WTC11 (cell line): ENCODE data around the gene GNG13. TPM values are rescaled to one million over a fixed set of nuclear protein-coding genes. Genes with fewer than 3 reads are reported as not detected.

ENCODE experiments used
- ATAC-seq: fragments of 200-7000 bp; cut with Tn5 transposase; 2 replicates; pipeline ENCODE4 v1.10.0; 2021; ENCODE audit warnings: mild to moderate bottlenecking, moderate library complexity
- CTCF ChIA-PET: fragments of 300-600 bp; sonication (Branson Sonifier 250); formaldehyde crosslinking; loops from one replicate; lab custom pipeline; 2021; ENCODE audit warnings: antibody characterized with exemption; lab: Charles Lee
- POLR2A ChIA-PET: fragments of 350-600 bp; sonication (Branson Sonifier 250); formaldehyde crosslinking; loops from one replicate; lab custom pipeline; 2021; ENCODE audit warnings: antibody characterized with exemption; lab: Charles Lee
- DNase-seq: peaks from one replicate; pipeline ENCODE4 v3.0.0; 2021; ENCODE audit warnings: low spot score
- H3K27ac Mint-ChIP-seq: 2 replicates; pipeline ENCODE4 v1.8.0; 2021; ENCODE audit warnings: mixed read lengths
- H3K27me3 Mint-ChIP-seq: 2 replicates; pipeline ENCODE4 v1.8.0; 2021; ENCODE audit warnings: low read depth, mild to moderate bottlenecking, moderate library complexity, mixed read lengths
- H3K36me3 Mint-ChIP-seq: 2 replicates; pipeline ENCODE4 v1.8.0; 2021; ENCODE audit warnings: mixed read lengths
- H3K4me1 Mint-ChIP-seq: 2 replicates; pipeline ENCODE4 v1.8.0; 2022; ENCODE audit warnings: mixed read lengths
- H3K4me3 Mint-ChIP-seq: 2 replicates; pipeline ENCODE4 v1.8.0; 2021; ENCODE audit warnings: mild to moderate bottlenecking, moderate library complexity, mixed read lengths
- H3K9me3 Mint-ChIP-seq: 2 replicates; pipeline ENCODE4 v1.8.0; 2021; ENCODE audit warnings: mixed read lengths
- CREM ChIP-seq: sonication (generic); formaldehyde crosslinking; IDR thresholded peaks from 2 replicates; pipeline ENCODE4 v1.8.1; 2022; ENCODE audit warnings: mild to moderate bottlenecking, missing genetic modification reagents, moderate library complexity
- CTCF ChIP-seq: fragments of 200-600 bp; IDR thresholded peaks from 2 replicates; pipeline ENCODE4 v1.8.0; 2022; ENCODE audit warnings: antibody characterized with exemption
- MAX ChIP-seq: sonication (generic); formaldehyde crosslinking; IDR thresholded peaks from 2 replicates; pipeline ENCODE4 v1.8.0; 2022; ENCODE audit warnings: mild to moderate bottlenecking, missing genetic modification reagents
- NR1H2 ChIP-seq: sonication (generic); formaldehyde crosslinking; IDR thresholded peaks from 2 replicates; pipeline ENCODE4 v1.9.0; 2021; ENCODE audit warnings: mild to moderate bottlenecking, moderate library complexity, missing genetic modification reagents
- RORB ChIP-seq: fragments of 250-450 bp; sonication (Bioruptor Pico); IDR thresholded peaks from 2 replicates; pipeline ENCODE4 v1.9.0; 2021; ENCODE audit warnings: mild to moderate bottlenecking
- SMAD3 ChIP-seq: sonication (generic); formaldehyde crosslinking; IDR thresholded peaks from 2 replicates; pipeline ENCODE4 v1.8.0; 2022; ENCODE audit warnings: missing genetic modification reagents, mild to moderate bottlenecking, borderline replicate concordance
- STAT6 ChIP-seq: sonication (generic); formaldehyde crosslinking; conservative IDR thresholded peaks from 2 replicates; pipeline ENCODE4 v1.8.1; 2023; ENCODE audit warnings: mild to moderate bottlenecking, low read depth, missing genetic modification reagents, moderate library complexity
- USF2 ChIP-seq: sonication (generic); formaldehyde crosslinking; IDR thresholded peaks from 2 replicates; pipeline ENCODE4 v1.8.1; 2023; ENCODE audit warnings: mild to moderate bottlenecking, missing genetic modification reagents, moderate library complexity
- ZNF423 ChIP-seq: fragments of 250-450 bp; sonication (Bioruptor Pico); IDR thresholded peaks from 2 replicates; pipeline ENCODE4 v2.1.2; 2022; ENCODE audit warnings: mild to moderate bottlenecking, moderate library complexity
- ZNF425 ChIP-seq: fragments of 250-450 bp; sonication (Bioruptor Pico); conservative IDR thresholded peaks from 2 replicates; pipeline ENCODE4 v1.9.0; 2021; ENCODE audit warnings: mild to moderate bottlenecking
- ZNF671 ChIP-seq: fragments of 250-450 bp; sonication (Bioruptor Pico); IDR thresholded peaks from 2 replicates; pipeline ENCODE4 v1.8.0; 2021; ENCODE audit warnings: mild to moderate bottlenecking
- total RNA-seq: library from RNA; stranded (reverse); gene quantifications from 3 replicates; pipeline ENCODE4 v1.2.3, GENCODE V29; 2021
- TF ChIP-seq, protein P1 (sequence below): sonication (generic); formaldehyde crosslinking; IDR thresholded peaks from 2 replicates; pipeline ENCODE4 v1.8.1; 2022; ENCODE audit warnings: mild to moderate bottlenecking, moderate library complexity, missing genetic modification reagents

Gene GNG13
- total RNA-seq, 1 experiment from 2014 or later: not detected

DNA sequence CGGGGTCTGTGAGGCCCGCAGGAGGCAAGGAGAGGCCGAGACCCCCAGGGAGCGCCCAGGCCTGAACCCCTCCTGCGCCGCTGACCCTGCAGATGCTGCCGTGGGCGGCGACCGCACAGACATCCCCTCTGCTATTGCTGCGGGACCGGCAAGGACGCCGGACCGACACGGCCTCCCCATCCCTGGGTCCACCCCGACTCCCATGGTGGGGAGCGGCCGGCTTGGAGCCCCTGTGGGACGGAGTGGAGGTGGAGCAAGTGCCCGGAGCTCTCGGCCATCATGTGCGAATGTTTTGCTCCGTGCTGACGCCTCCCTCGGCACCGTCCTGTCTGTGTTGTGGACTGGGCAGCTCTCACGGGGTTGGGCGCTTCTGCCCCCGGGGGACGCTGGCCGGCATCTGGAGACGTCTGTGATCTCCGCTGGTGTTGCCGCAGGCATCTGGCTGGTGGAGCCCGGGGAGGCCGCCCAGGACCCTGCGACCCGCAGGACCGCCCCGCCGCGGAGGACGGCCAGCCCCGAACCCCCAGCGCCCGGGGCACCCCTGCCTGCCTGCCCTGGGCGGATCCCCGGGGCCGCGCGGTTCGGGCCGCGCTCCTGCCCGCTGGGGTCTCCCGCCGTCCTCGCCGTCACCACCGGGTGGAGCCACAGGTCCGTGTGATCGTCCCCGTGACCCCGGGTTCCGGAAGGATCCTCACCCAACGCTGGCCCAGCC lies 12.8 kb upstream of the GNG13 start (continued):
- TF ChIP-seq CTCF (peak; percentile 50; the same call in 1 of the 2 replicates), USF2 (CRISPR knock-in tag) (0 out of 2 replicates have a peak, but pooled peaks have one; percentile 21), CREM (CRISPR knock-in tag) (no peak), NR1H2 (CRISPR knock-in tag) (no peak), SMAD3 (no peak), ZNF425 (CRISPR knock-in tag) (no peak), ZNF423 (peak; percentile 49; the same call in 1 of the 2 replicates)
- TF ChIP-seq, protein P1, sequence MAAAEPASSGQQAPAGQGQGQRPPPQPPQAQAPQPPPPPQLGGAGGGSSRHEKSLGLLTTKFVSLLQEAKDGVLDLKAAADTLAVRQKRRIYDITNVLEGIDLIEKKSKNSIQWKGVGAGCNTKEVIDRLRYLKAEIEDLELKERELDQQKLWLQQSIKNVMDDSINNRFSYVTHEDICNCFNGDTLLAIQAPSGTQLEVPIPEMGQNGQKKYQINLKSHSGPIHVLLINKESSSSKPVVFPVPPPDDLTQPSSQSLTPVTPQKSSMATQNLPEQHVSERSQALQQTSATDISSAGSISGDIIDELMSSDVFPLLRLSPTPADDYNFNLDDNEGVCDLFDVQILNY (CRISPR knock-in tag): 0 out of 2 replicates have a peak, but pooled peaks have one; percentile 55

DNA sequence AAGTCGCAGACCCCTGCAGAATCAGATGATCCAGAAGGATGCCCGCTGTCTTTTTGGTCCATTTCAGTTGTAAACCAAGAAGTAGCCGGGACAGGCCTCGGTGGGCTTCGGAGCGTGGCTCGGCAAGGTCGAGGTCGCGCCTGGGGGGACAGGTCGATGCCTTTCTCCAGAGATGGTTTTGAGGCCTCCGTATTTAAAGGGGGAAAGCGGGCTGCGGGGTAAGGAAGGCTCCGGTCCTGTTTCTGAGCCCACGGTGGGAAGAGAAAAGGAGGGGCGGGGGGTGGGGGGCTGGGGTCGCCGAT lies 7.5 kb upstream of the GNG13 start:
- H3K27me3 Mint-ChIP-seq: peaks cover 34% of the 10 kb centered on the region
- ChIA-PET CTCF (interaction anchor here (0.9 to 1.3 kb wide), 2 partner anchors 13 to 122 kb away, joined by 3 to 4 read pairs; no protein-coding TSS in a partner anchor), POLR2A (no interaction called here)
- peaks cover 9% of the 10 kb centered on the region for H3K4me1 Mint-ChIP-seq
- TF ChIP-seq ZNF671 (CRISPR knock-in tag): no peak
- TF ChIP-seq STAT6 (CRISPR knock-in tag): no peak
- no peak for TF ChIP-seq NR1H2 (CRISPR knock-in tag)
- peak; percentile 71; the same call in 1 of the 2 replicates for TF ChIP-seq MAX (CRISPR knock-in tag)
- no peak for TF ChIP-seq RORB (CRISPR knock-in tag)
- H3K4me3 Mint-ChIP-seq: peak overlapping the region; percentile 99
- no peak for ATAC-seq
- no peak for DNase-seq
- peak overlapping the region; percentile 98 for H3K27ac Mint-ChIP-seq
- peaks cover 2% of the 10 kb centered on the region; the same call in 1 of the 2 replicates for H3K36me3 Mint-ChIP-seq
- peaks cover 3% of the 10 kb centered on the region for H3K9me3 Mint-ChIP-seq
